HG02943 (cell line): ENCODE measurements around the gene ETDC.

Experiments used
- ATAC-seq: cut with Tn5 transposase; IDR thresholded peaks from one replicate; pipeline ENCODE4 v1.9.1; 2021; ENCODE audit warnings: mild to moderate bottlenecking, low read depth, moderate library complexity; ENCODE audit not compliant: unreplicated experiment

ETDC gene

GRCh38 chrX:135345107-135345589 lies 35.9 kb downstream of the ETDC start:
- ATAC-seq: no peak

DNA sequence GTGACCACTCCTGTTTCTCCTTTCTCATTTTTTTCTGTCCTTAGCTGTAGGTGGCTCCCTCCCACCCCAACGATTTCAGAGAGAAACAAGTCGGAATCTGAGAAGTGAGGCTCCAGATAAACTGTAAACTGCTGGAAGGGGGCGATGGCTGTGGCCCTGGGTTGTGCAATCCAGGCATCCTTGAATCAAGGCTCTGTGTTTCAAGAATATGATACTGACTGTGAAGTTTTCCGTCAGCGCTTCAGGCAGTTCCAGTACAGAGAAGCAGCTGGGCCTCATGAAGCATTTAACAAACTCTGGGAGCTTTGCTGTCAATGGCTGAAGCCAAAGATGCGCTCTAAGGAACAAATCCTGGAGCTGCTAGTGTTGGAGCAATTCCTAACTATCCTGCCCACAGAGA lies 37.7 kb downstream of the ETDC start:
- ATAC-seq: no peak

- ATAC-seq: no peak
These were observed 38.2 kb downstream of the ETDC start for GRCh38 chrX:135347381-135348016.

- ATAC-seq: no peak
These were observed 45.0 kb downstream of the ETDC start for GRCh38 chrX:135354288-135354687.
